ENCODE data around the gene CNNM3.

The CNNM3 gene

GRCh38 chr2:96799623-96799935, 16.5 kb upstream of the CNNM3 start:
- peaks cover 7% of the 10 kb centered on the region; the same call in 1 of the 2 replicates for H3K4me1 ChIP-seq (ENCODE audit: low read length)
- no peak overlapping the region for H2AFZ ChIP-seq (ENCODE audit: low read depth, low read length)
- TF ChIP-seq EZH2phosphoT487 (IDR thresholded peaks at IDR 0.05; ENCODE audit: low read depth) (no peak), CTCF (IDR thresholded peaks at IDR 0.05; ENCODE audit: low read depth, low read length) (no peak)
- H3K27me3 ChIP-seq (ENCODE audit: low read depth, low read length): no peaks in the 10 kb centered on the region
- H3K9ac ChIP-seq (ENCODE audit: low read length): no peak overlapping the region
- H4K20me1 ChIP-seq (ENCODE audit: insufficient read depth, low read length): no peaks in the 10 kb centered on the region
- H3K9me3 ChIP-seq (ENCODE audit: insufficient read depth, low read length): no peaks in the 10 kb centered on the region
- no peak overlapping the region for H3K4me3 ChIP-seq (ENCODE audit: low read length)
- no peak overlapping the region for H3K27ac ChIP-seq (ENCODE audit: low read length)
- H3K36me3 ChIP-seq (replicated peaks; ENCODE audit: low read depth, low read length): peaks cover 4% of the 10 kb centered on the region
- H3K4me2 ChIP-seq (ENCODE audit: low read length): no peak overlapping the region
- no peaks in the 10 kb centered on the region for H3K79me2 ChIP-seq (ENCODE audit: low read length)

- no peaks in the 10 kb centered on the region for H3K27me3 ChIP-seq (ENCODE audit: low read depth, low read length)
- H3K27ac ChIP-seq (ENCODE audit: low read length): no peak overlapping the region
- H4K20me1 ChIP-seq (ENCODE audit: insufficient read depth, low read length): no peaks in the 10 kb centered on the region
- no peaks in the 10 kb centered on the region for H3K79me2 ChIP-seq (ENCODE audit: low read length)
- no peaks in the 10 kb centered on the region for H3K9me3 ChIP-seq (ENCODE audit: insufficient read depth, low read length)
- peaks cover 7% of the 10 kb centered on the region; the same call in 1 of the 2 replicates for H3K4me1 ChIP-seq (ENCODE audit: low read length)
- H3K4me3 ChIP-seq (ENCODE audit: low read length): peak overlapping the region; percentile 54
- H3K9ac ChIP-seq (ENCODE audit: low read length): no peak overlapping the region
- peaks cover 4% of the 10 kb centered on the region for H3K36me3 ChIP-seq (replicated peaks; ENCODE audit: low read depth, low read length)
- H3K4me2 ChIP-seq (ENCODE audit: low read length): peak overlapping the region; percentile 66
- TF ChIP-seq CTCF (IDR thresholded peaks at IDR 0.05; ENCODE audit: low read depth, low read length) (no peak), EZH2phosphoT487 (IDR thresholded peaks at IDR 0.05; ENCODE audit: low read depth) (no peak)
- no peak overlapping the region; the same call in 1 of the 2 replicates for H2AFZ ChIP-seq (ENCODE audit: low read depth, low read length)
Measured at GRCh38 chr2:96800061-96801004, 15.7 kb upstream of the CNNM3 start.

GRCh38 chr2:96801005-96801785, 14.9 kb upstream of the CNNM3 start:
- H3K4me1 ChIP-seq (ENCODE audit: low read length): peaks cover 7% of the 10 kb centered on the region; the same call in 1 of the 2 replicates
- peak overlapping the region; percentile 66 for H3K4me2 ChIP-seq (ENCODE audit: low read length)
- H3K4me3 ChIP-seq (ENCODE audit: low read length): peak overlapping the region; percentile 54
- no peaks in the 10 kb centered on the region for H4K20me1 ChIP-seq (ENCODE audit: insufficient read depth, low read length)
- no peak overlapping the region for H3K27ac ChIP-seq (ENCODE audit: low read length)
- no peaks in the 10 kb centered on the region for H3K27me3 ChIP-seq (ENCODE audit: low read depth, low read length)
- H3K9ac ChIP-seq (ENCODE audit: low read length): no peak overlapping the region
- TF ChIP-seq CTCF (IDR thresholded peaks at IDR 0.05; ENCODE audit: low read depth, low read length) (peak; percentile 87), EZH2phosphoT487 (IDR thresholded peaks at IDR 0.05; ENCODE audit: low read depth) (no peak)
- no peaks in the 10 kb centered on the region for H3K9me3 ChIP-seq (ENCODE audit: insufficient read depth, low read length)
- no peaks in the 10 kb centered on the region for H3K79me2 ChIP-seq (ENCODE audit: low read length)
- H3K36me3 ChIP-seq (replicated peaks; ENCODE audit: low read depth, low read length): peaks cover 4% of the 10 kb centered on the region
- no peak overlapping the region; the same call in 1 of the 2 replicates for H2AFZ ChIP-seq (ENCODE audit: low read depth, low read length)
